Measurements from ENCODE around the gene HMOX2. TPM values are rescaled to one million over a fixed set of nuclear protein-coding genes. Genes with fewer than 3 reads are reported as not detected.

The HMOX2 gene
- total and polyA plus RNA-seq, 2 of the 13 experiments (the other 11 are each of a cell fraction or from before 2014, with no cell fraction given), result 60.3 to 70.4 TPM

DNA sequence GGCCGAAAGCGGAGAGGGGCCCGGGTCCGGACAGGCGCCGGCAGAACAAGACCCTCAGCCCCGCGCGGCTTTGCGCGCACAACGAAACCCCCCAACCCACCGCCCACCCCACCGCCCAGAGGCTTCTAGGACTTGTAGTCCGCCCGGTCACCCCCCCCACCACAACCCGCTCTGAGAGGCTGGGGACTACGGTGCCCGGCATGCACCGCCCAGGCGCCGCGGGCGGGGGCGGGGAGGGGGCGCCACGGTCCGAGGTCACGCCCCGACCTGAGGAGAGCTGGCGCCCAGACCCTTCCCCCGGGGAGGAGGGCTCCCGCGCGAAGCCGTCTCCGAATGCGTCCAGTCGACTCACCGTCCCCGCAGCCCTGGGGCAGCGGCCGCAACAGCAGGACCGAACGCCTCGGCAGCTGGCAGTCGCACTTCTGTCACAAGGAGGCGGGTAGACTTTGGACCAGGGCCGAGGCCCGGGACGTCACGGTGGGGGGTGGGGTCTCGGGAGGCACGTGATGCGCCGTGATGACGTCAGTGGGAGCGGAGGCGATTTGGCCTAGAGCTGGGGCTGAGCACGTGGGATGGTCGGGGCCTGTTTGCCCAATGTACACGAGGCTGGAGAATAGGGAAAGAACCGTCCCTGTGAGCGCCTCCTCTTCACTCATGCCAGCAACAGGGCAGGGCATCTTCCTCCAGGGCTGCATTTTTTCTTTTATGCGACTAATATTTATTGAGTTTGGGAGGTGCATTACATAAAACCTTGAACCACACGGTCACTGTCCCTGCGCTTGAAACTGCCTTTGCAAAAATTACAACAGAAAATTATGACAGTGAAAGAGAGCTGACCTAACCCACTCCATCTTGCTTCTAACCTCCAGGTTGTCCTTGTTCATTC, 62.4 kb downstream of the HMOX2 start, which contains the start of gene CDIP1 (continued):
- TF ChIP-seq, protein P1, sequence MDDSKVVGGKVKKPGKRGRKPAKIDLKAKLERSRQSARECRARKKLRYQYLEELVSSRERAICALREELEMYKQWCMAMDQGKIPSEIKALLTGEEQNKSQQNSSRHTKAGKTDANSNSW (CRISPR knock-in tag; IDR thresholded peaks at IDR 0.05; ENCODE audit: borderline replicate concordance), result peak; percentile 99; the same call in 1 of the 2 replicates
- peak; percentile 95 for TF ChIP-seq HDAC1 (CRISPR knock-in tag; IDR thresholded peaks at IDR 0.05)
- TF ChIP-seq FOXK1 (CRISPR knock-in tag; IDR thresholded peaks at IDR 0.05; ENCODE audit: borderline replicate concordance, low read depth), result peak; percentile 85
- TF ChIP-seq GABPB1 (CRISPR knock-in tag; IDR thresholded peaks at IDR 0.05), result peak; percentile 83
- TF ChIP-seq HNF4G (IDR thresholded peaks at IDR 0.05; ENCODE audit: borderline replicate concordance, low read depth, low read length), result peak; percentile 86
- peak; percentile 98 for TF ChIP-seq HNF4G (CRISPR knock-in tag; IDR thresholded peaks at IDR 0.05; ENCODE audit: borderline replicate concordance, low read depth)
- TF ChIP-seq ZNF530 (CRISPR knock-in tag; IDR thresholded peaks at IDR 0.05; ENCODE audit: low read depth), result peak; percentile 97
- peak; percentile 79 for TF ChIP-seq ONECUT2 (CRISPR knock-in tag; IDR thresholded peaks at IDR 0.05)
- peak; percentile 100 for TF ChIP-seq ZFP36L1 (CRISPR knock-in tag; IDR thresholded peaks at IDR 0.05)
- TF ChIP-seq, protein P2, sequence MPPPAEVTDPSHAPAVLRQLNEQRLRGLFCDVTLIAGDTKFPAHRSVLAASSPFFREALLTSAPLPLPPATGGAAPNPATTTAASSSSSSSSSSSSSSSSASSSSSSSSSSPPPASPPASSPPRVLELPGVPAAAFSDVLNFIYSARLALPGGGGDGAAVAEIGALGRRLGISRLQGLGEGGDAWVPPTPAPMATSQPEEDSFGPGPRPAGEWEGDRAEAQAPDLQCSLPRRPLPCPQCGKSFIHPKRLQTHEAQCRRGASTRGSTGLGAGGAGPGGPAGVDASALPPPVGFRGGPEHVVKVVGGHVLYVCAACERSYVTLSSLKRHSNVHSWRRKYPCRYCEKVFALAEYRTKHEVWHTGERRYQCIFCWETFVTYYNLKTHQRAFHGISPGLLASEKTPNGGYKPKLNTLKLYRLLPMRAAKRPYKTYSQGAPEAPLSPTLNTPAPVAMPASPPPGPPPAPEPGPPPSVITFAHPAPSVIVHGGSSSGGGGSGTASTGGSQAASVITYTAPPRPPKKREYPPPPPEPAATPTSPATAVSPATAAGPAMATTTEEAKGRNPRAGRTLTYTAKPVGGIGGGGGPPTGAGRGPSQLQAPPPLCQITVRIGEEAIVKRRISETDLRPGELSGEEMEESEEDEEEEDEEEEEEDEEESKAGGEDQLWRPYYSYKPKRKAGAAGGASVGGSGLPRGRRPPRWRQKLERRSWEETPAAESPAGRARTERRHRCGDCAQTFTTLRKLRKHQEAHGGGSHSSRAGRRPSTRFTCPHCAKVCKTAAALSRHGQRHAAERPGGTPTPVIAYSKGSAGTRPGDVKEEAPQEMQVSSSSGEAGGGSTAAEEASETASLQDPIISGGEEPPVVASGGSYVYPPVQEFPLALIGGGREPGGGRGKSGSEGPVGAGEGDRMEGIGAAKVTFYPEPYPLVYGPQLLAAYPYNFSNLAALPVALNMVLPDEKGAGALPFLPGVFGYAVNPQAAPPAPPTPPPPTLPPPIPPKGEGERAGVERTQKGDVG (CRISPR knock-in tag; IDR thresholded peaks at IDR 0.05; ENCODE audit: borderline replicate concordance), result peak; percentile 99
- TF ChIP-seq, protein P3, sequence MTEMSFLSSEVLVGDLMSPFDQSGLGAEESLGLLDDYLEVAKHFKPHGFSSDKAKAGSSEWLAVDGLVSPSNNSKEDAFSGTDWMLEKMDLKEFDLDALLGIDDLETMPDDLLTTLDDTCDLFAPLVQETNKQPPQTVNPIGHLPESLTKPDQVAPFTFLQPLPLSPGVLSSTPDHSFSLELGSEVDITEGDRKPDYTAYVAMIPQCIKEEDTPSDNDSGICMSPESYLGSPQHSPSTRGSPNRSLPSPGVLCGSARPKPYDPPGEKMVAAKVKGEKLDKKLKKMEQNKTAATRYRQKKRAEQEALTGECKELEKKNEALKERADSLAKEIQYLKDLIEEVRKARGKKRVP (CRISPR knock-in tag; IDR thresholded peaks at IDR 0.05), result peak in 1 of 2 experiments; percentile 90; a peak in 2 of 4 replicates
- TF ChIP-seq ZNF10 (CRISPR knock-in tag; IDR thresholded peaks at IDR 0.05; ENCODE audit: borderline replicate concordance, low read depth), result 0 out of 2 replicates have a peak, but pooled peaks have one; percentile 37
- no peak; the same call in 1 of the 2 replicates for TF ChIP-seq KDM6A (CRISPR knock-in tag; IDR thresholded peaks at IDR 0.05; ENCODE audit: low read depth)
- TF ChIP-seq, protein P4, sequence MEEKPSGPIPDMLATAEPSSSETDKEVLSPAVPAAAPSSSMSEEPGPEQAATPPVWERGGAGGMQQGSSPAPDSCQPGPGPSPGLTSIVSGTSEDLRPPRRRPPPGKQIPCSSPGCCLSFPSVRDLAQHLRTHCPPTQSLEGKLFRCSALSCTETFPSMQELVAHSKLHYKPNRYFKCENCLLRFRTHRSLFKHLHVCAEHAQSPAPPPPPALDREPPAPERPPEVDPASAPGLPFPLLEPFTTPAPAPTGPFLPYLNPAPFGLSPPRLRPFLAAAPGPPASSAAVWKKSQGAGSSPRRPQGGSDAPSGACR (CRISPR knock-in tag; IDR thresholded peaks at IDR 0.05), result peak; percentile 95
- no peak for TF ChIP-seq IKZF1 (IDR thresholded peaks at IDR 0.05)
- TF ChIP-seq NCOA1 (CRISPR knock-in tag; IDR thresholded peaks at IDR 0.05), result peak; percentile 72; the same call in 1 of the 2 replicates
- peak; percentile 93 for TF ChIP-seq DMAP1 (CRISPR knock-in tag; IDR thresholded peaks at IDR 0.05)
- peak; percentile 98 for TF ChIP-seq RARG (CRISPR knock-in tag; IDR thresholded peaks at IDR 0.05; ENCODE audit: low read depth)
- TF ChIP-seq, protein P5, sequence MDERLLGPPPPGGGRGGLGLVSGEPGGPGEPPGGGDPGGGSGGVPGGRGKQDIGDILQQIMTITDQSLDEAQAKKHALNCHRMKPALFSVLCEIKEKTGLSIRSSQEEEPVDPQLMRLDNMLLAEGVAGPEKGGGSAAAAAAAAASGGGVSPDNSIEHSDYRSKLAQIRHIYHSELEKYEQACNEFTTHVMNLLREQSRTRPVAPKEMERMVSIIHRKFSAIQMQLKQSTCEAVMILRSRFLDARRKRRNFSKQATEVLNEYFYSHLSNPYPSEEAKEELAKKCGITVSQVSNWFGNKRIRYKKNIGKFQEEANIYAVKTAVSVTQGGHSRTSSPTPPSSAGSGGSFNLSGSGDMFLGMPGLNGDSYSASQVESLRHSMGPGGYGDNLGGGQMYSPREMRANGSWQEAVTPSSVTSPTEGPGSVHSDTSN (CRISPR knock-in tag; IDR thresholded peaks at IDR 0.05), result no peak
- TF ChIP-seq, protein P6, sequence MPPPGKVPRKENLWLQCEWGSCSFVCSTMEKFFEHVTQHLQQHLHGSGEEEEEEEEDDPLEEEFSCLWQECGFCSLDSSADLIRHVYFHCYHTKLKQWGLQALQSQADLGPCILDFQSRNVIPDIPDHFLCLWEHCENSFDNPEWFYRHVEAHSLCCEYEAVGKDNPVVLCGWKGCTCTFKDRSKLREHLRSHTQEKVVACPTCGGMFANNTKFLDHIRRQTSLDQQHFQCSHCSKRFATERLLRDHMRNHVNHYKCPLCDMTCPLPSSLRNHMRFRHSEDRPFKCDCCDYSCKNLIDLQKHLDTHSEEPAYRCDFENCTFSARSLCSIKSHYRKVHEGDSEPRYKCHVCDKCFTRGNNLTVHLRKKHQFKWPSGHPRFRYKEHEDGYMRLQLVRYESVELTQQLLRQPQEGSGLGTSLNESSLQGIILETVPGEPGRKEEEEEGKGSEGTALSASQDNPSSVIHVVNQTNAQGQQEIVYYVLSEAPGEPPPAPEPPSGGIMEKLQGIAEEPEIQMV (CRISPR knock-in tag; IDR thresholded peaks at IDR 0.05; ENCODE audit: low read depth), result peak; percentile 96
- TF ChIP-seq CBX5 (CRISPR knock-in tag; IDR thresholded peaks at IDR 0.05; ENCODE audit: borderline replicate concordance), result peak; percentile 93
